ACC112 (cell line): ENCODE data around the gene CEND1.

ENCODE experiments used
- H2AFZ ChIP-seq: fragments of 200-600 bp; sonication (generic); one replicate; pipeline ENCODE4 v1.6.0; 2017; ENCODE audit warnings: antibody characterized with exemption, low read length; ENCODE audit not compliant: unreplicated experiment
- H3K27ac ChIP-seq: fragments of 200-600 bp; sonication (generic); 2 replicates; pipeline ENCODE4 v1.5.1; 2014; ENCODE audit warnings: low read depth, mild to moderate bottlenecking, antibody characterized with exemption, low read length, moderate library complexity
- H3K27me3 ChIP-seq: fragments of 200-600 bp; sonication (generic); 2 replicates; pipeline ENCODE4 v1.6.1; 2014; ENCODE audit warnings: mild to moderate bottlenecking, antibody characterized with exemption, low read length, moderate library complexity, mixed read lengths; ENCODE audit not compliant: insufficient read depth
- H3K36me3 ChIP-seq: fragments of 200-600 bp; sonication (generic); 2 replicates; pipeline ENCODE4 v1.6.1; 2016; ENCODE audit warnings: mild to moderate bottlenecking, antibody characterized with exemption, low read length, moderate library complexity, mixed read lengths; ENCODE audit not compliant: insufficient read depth
- H3K4me1 ChIP-seq: fragments of 200-600 bp; sonication (generic); one replicate; pipeline ENCODE4 v1.6.1; 2016; ENCODE audit warnings: low read length, mixed read lengths; ENCODE audit not compliant: insufficient read depth, unreplicated experiment, control insufficient read depth
- H3K4me3 ChIP-seq: fragments of 200-600 bp; sonication (generic); 2 replicates; pipeline ENCODE4 v1.5.1; 2014; ENCODE audit warnings: mild to moderate bottlenecking, low read depth, low read length
- H3K79me2 ChIP-seq: fragments of 200-600 bp; sonication (generic); one replicate; pipeline ENCODE4 v1.6.0; 2016; ENCODE audit warnings: low read length; ENCODE audit not compliant: control insufficient read depth, unreplicated experiment, insufficient read depth

CEND1 gene

GRCh38 chr11:811446-812245 lies 21.8 kb upstream of the CEND1 start:
- H3K36me3 ChIP-seq, result peaks cover 17% of the 10 kb centered on the region; the same call in 1 of the 2 replicates
- H3K79me2 ChIP-seq, result peaks cover 36% of the 10 kb centered on the region
- H3K4me3 ChIP-seq, result peak overlapping the region; percentile 95
- H3K4me1 ChIP-seq, result peaks cover 16% of the 10 kb centered on the region
- H3K27me3 ChIP-seq, result no peaks in the 10 kb centered on the region
- no peak overlapping the region for H2AFZ ChIP-seq
- peak overlapping the region; percentile 22; the same call in 1 of the 2 replicates for H3K27ac ChIP-seq

DNA sequence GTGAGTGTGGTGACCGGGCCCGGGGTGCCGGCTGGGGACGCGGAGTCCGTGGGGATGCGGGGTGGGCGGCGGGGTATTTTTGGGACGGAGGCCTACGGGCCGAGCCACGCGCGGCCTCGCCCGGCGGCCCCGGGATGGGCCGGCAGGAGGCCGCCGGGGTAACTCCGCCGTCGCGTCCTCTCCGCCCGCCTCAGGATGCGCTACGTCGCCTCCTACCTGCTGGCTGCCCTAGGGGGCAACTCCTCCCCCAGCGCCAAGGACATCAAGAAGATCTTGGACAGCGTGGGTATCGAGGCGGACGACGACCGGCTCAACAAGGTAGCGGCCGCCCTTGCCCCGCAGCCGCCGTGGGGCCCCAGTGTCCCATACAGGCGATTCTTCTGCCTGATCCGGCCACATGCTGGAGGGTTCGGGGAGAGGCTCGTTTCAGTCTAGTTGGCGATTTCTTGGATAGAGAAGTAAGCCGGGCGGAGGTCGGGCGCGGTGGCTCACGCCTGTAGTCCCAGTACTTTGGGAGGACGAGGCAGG lies 20.2 kb upstream of the CEND1 start:
- peaks cover 16% of the 10 kb centered on the region for H3K4me1 ChIP-seq
- H3K27ac ChIP-seq, result peak overlapping the region; percentile 98
- H2AFZ ChIP-seq, result no peak overlapping the region
- peaks cover 36% of the 10 kb centered on the region for H3K79me2 ChIP-seq
- peak overlapping the region; percentile 95 for H3K4me3 ChIP-seq
- peaks cover 17% of the 10 kb centered on the region; the same call in 1 of the 2 replicates for H3K36me3 ChIP-seq
- no peaks in the 10 kb centered on the region for H3K27me3 ChIP-seq

DNA sequence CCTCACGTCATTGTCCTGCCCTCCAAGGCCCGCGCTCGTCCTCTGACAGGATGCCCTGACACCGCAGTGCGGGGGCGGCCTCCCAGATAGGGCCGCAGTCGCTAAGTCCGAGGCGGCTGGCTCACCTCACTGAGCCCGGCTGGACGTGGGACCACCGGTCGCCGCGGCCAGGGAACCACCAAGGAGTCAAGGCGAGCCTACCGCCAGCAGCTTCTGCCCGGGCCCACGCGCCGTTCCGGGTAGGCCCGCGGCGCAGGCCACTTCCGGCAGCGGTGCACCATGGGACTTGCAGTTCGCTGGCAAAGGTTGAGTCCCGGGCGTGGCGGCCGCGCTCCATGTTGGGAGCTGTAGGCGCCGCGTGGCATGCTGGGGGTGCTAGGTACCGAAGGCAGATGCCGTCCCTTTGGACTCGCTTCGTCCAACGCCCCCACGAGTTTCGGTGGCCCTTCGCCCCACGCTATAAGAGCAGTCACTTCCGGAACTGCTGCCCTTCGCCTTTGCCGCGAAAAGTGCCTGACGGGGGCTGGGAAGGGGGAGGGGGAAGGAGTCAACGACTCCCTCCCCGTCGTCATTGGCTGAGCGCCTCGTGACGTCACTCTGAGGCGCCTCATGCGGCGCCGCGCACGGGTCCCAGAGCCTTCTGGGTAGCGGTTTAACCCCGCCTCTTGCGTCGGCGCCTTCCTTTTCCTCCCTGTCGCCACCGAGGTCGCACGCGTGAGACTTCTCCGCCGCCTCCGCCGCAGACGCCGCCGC lies 19.6 kb upstream of the CEND1 start, which contains the start of gene RPLP2:
TSS of gene RPLP2 (plus strand) at position 681 of the 753 bp plus-strand sequence. CDS start 268 bp downstream, outside the sequence.
- Histone ChIP-seq H3K79me2 (peaks cover 36% of the 10 kb centered on the region), H3K4me3 (peak within 1 kb of the TSS; percentile 95), H3K4me1 (peaks cover 16% of the 10 kb centered on the region), H2AFZ (peak within 1 kb of the TSS; percentile 36), H3K36me3 (peaks cover 17% of the 10 kb centered on the region; the same call in 1 of the 2 replicates), H3K27ac (peak within 1 kb of the TSS; percentile 98), H3K27me3 (no peaks in the 10 kb centered on the region)

GRCh38 chr11:808427-809286 lies 18.8 kb upstream of the CEND1 start:
- Histone ChIP-seq H3K4me1 (peaks cover 22% of the 10 kb centered on the region), H3K27me3 (no peaks in the 10 kb centered on the region), H3K79me2 (peaks cover 36% of the 10 kb centered on the region), H3K36me3 (peaks cover 17% of the 10 kb centered on the region; the same call in 1 of the 2 replicates), H2AFZ (peak overlapping the region; percentile 36), H3K27ac (peak overlapping the region; percentile 98), H3K4me3 (peak overlapping the region; percentile 95)

DNA sequence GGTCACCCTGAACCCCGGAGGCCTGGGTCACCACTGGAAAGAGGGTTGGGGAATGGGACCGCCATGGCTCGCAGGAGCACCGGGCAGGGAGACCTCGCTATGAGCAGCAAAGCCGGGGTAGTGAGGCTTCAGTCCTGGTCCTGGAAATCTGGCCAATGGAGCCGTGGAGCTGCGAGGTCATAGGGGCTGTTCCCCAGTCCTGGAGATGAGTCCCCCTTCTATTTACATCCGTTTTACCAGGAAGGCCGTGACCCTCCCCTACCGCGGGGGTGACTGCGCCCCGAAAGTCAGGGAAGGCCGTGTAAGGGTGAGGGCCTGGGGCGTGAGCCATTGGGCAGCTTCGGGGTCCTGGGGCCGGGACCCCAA lies 14.7 kb upstream of the CEND1 start:
- Histone ChIP-seq H3K4me1 (peaks cover 10% of the 10 kb centered on the region), H2AFZ (no peak overlapping the region), H3K27me3 (no peaks in the 10 kb centered on the region), H3K4me3 (peak overlapping the region; percentile 80), H3K79me2 (peaks cover 12% of the 10 kb centered on the region), H3K27ac (no peak overlapping the region), H3K36me3 (no peaks in the 10 kb centered on the region)

DNA sequence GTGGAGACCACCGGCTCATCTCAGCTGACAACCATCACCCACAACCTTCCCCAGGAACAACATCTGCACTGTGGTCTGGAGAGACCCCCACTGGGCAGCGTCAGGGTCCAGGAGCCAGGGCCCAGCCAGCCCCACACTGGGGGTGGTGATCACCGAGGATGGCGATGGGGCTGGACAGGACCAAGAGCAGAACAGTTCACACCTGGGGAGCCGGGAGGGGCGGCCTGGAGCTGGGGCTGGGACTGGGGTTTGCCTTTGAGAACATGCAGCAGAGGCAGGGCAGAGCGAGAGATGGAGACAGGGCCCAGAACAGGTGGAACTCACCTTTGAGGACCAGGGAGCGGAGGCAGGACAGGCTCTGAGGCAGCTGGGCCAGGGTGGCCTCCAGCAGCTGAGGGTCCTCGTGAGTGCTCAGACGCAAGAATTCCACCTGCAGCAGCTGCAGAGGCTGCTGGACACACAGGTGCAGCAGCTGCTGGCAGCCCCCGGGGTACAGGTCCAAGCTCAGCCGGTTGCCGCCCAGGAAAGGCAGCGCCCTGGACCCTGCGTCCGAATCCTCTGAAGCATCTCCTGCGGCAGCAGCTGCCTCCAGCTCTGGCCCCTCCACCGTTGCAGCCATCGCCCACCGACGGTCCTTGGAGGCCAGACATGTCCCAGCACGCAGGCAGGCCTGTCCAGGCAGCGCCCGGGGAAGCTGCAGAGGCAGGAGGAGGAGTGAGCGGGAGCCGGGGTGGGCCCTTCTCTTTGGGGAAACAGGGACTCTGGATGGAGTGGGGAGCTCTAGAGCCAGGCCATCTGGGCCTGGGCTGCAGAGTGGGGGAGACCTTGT lies 14.1 kb upstream of the CEND1 start:
- Histone ChIP-seq H3K4me1 (peaks cover 10% of the 10 kb centered on the region), H3K27ac (no peak overlapping the region), H3K27me3 (no peaks in the 10 kb centered on the region), H3K4me3 (peak overlapping the region; percentile 80), H3K36me3 (no peaks in the 10 kb centered on the region), H2AFZ (no peak overlapping the region), H3K79me2 (peaks cover 11% of the 10 kb centered on the region)

GRCh38 chr11:803467-803742 lies 13.5 kb upstream of the CEND1 start:
- Histone ChIP-seq H3K4me1 (peaks cover 9% of the 10 kb centered on the region), H3K4me3 (peak overlapping the region; percentile 80; the same call in 1 of the 2 replicates), H2AFZ (no peak overlapping the region), H3K27me3 (no peaks in the 10 kb centered on the region), H3K27ac (no peak overlapping the region), H3K36me3 (no peaks in the 10 kb centered on the region), H3K79me2 (peaks cover 5% of the 10 kb centered on the region)

GRCh38 chr11:802693-803466 lies 13.0 kb upstream of the CEND1 start:
- Histone ChIP-seq H3K27me3 (no peaks in the 10 kb centered on the region), H3K4me1 (peaks cover 7% of the 10 kb centered on the region), H3K4me3 (no peak overlapping the region), H3K79me2 (peaks cover 2% of the 10 kb centered on the region), H2AFZ (no peak overlapping the region), H3K27ac (no peak overlapping the region), H3K36me3 (no peaks in the 10 kb centered on the region)

DNA sequence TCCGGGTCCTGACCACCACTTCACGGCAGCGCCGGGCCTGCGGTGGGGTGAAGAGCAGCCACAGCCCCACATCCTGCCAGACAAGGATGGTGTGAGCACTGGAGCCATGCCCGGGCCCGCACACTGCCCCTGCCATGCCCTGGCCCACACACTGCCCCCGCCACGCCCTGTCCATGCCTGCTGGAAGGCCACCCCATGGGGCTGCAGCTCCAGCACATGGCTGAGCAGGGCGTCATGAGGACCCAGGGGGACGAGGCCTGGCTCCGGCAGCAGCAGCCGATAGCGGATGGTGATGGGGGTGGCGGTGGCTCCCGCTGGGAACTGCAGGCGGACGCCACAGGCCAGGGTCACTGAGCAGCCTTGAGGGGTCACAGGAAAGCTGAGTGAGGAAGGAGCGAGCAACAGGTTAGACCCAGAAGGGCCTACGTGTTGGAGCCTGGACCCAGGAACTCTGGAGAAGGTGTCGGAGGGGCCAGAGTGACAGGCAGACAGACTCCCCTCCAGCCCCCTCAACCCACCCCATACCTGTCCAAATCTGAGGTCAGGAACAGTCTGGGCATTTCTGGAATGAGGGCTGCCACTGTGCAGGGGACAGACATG lies 12.2 kb upstream of the CEND1 start:
- Histone ChIP-seq H3K27me3 (no peaks in the 10 kb centered on the region), H3K4me1 (peaks cover 7% of the 10 kb centered on the region), H3K27ac (no peak overlapping the region), H3K36me3 (no peaks in the 10 kb centered on the region), H3K79me2 (no peaks in the 10 kb centered on the region), H2AFZ (no peak overlapping the region), H3K4me3 (no peak overlapping the region)
